Upper lobe of right lung (tissue), 1 donor: Measurements from ENCODE around the gene UBE2J1. TPM values are rescaled to one million over a fixed set of nuclear protein-coding genes. Genes with fewer than 3 reads are reported as not detected.
"Not testable (repeated sequence)": the region's sequence is repeated elsewhere in the genome, so short reads cannot be mapped to it uniquely, and the experiment has no call there.

Experiments used
- ATAC-seq: fragments of 200-7000 bp; cut with Tn5 transposase; one replicate; pipeline ENCODE4 v1.9.1; 2020; ENCODE audit warnings: mild to moderate bottlenecking, moderate library complexity
- DNase-seq: peaks from one replicate; pipeline ENCODE4 v3.0.0-alpha.2; 2020
- H3K27ac ChIP-seq: fragments of 200-600 bp; one replicate; pipeline ENCODE4 v1.8.0; 2022
- H3K27me3 ChIP-seq: fragments of 200-600 bp; one replicate; pipeline ENCODE4 v1.8.0; 2022; ENCODE audit warnings: mild to moderate bottlenecking
- H3K36me3 ChIP-seq: fragments of 200-600 bp; one replicate; pipeline ENCODE4 v1.8.0; 2022
- H3K4me1 ChIP-seq: fragments of 200-600 bp; one replicate; pipeline ENCODE4 v1.8.0; 2022
- H3K4me3 ChIP-seq: fragments of 200-600 bp; one replicate; pipeline ENCODE4 v1.8.0; 2022; ENCODE audit warnings: mild to moderate bottlenecking
- H3K9me3 ChIP-seq: fragments of 200-600 bp; one replicate; pipeline ENCODE4 v1.8.0; 2022
- intact Hi-C: fragments of 100-400 bp; cut with DNase I; formaldehyde crosslinking; loops from one replicate; pipeline ENCODE4 v1.11.0; 2022
- total RNA-seq: library from RNA; stranded (reverse); fragmentation: NEBNext Ultra II Directional; extraction: Animal tissue kit (Norgen Biotek cat#: 25700); gene quantifications from one replicate; pipeline ENCODE4 v1.2.1, GENCODE V29; 2021
- TF ChIP-seq, protein P1 (sequence below): fragments of 200-600 bp; IDR thresholded peaks from one replicate; pipeline ENCODE4 v1.8.0; 2022; ENCODE audit warnings: antibody characterized with exemption
- donor health status: DM: no; HTN: yes; CAD: no; lungs with severe emphysema.

Gene UBE2J1
- total RNA-seq, 1 donor from 2014 or later, result 42.7 TPM

DNA sequence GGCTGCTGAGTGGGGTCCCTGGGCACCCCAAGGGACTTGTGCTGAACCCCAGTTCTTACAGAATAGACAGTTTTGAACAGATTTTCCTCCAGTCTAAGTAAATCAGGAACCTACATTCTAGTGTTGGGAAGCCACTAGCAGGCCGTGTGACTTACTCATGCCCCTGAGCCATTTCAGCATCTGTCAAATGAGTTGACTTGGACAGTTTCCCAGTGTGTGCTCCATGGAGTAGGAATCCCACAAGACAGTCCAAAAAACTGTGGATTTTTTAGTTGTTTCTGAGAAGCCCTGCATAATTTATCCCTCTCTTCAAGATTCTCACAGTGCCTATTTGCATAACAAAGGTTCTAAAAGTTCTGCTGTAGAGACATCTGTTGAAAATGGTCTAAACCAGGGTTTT is 39.5 kb downstream of the UBE2J1 start:
- H3K9me3 ChIP-seq, result no peaks in the 10 kb centered on the region
- TF ChIP-seq, protein P1, sequence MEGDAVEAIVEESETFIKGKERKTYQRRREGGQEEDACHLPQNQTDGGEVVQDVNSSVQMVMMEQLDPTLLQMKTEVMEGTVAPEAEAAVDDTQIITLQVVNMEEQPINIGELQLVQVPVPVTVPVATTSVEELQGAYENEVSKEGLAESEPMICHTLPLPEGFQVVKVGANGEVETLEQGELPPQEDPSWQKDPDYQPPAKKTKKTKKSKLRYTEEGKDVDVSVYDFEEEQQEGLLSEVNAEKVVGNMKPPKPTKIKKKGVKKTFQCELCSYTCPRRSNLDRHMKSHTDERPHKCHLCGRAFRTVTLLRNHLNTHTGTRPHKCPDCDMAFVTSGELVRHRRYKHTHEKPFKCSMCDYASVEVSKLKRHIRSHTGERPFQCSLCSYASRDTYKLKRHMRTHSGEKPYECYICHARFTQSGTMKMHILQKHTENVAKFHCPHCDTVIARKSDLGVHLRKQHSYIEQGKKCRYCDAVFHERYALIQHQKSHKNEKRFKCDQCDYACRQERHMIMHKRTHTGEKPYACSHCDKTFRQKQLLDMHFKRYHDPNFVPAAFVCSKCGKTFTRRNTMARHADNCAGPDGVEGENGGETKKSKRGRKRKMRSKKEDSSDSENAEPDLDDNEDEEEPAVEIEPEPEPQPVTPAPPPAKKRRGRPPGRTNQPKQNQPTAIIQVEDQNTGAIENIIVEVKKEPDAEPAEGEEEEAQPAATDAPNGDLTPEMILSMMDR, result no peak
- ATAC-seq (peak; percentile 36), DNase-seq (no peak)
- H3K36me3 ChIP-seq, result peaks cover 7% of the 10 kb centered on the region
- no peak overlapping the region for H3K4me3 ChIP-seq
- no peak overlapping the region for H3K27ac ChIP-seq
- peaks cover 20% of the 10 kb centered on the region for H3K4me1 ChIP-seq
- intact Hi-C loops, result no loop called here
- no peaks in the 10 kb centered on the region for H3K27me3 ChIP-seq

DNA sequence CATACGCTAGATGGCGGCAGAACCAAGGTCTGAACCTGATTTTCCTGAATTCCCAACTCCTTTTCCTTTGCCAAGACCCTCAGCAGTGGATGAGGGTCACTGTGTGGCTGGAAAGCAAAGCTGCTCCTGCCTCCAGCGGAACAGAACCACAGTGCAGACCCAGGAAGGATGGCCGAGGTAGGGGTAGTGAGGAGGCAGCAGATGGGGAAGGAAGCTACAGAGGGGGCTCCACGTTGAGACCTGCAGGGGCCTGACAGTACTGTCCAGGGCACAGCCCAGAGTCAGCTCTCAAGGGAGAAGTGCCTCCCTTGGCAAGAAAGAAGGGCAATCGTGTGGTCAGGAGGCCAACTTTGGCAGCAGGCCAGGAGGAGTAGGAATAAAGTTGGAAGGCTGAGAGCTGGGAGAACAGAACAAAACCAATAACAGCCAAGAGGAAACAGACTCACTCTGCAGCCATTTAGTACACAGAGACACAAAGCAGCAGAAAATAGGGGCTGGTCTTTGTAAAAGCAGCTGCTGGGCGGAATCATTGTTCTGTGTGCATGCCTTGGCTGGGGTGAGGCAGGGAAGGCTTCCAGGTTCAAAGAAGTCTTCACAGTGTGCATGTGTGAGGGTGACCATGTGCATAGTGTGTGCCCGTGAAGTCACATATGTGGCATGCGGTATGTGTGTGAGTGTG is 40.5 kb downstream of the UBE2J1 start:
- Histone ChIP-seq H3K4me3 (no peak overlapping the region), H3K36me3 (peaks cover 7% of the 10 kb centered on the region), H3K9me3 (no peaks in the 10 kb centered on the region), H3K27me3 (no peaks in the 10 kb centered on the region), H3K4me1 (peaks cover 20% of the 10 kb centered on the region), H3K27ac (peak overlapping the region; percentile 42)
- ATAC-seq (peak; percentile 73), DNase-seq (no peak)
- intact Hi-C loops, result no loop called here
- TF ChIP-seq, protein P1, result no peak

DNA sequence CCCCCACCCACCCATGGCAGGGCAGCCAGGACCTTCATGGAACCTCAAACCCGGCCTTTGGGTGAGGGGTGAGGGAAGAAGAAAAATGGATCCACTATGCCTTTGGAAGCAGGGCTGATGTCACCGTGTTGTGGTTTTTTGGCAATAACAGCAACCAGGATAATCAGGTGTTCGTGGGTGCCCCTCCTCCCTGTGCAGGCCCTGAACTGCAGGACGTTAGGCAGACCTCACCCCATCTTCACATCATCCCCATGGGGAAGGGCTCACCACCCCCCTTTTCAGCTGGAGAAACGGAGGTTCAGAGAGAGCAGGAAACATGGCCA is 41.0 kb downstream of the UBE2J1 start:
- ATAC-seq (no peak), DNase-seq (no peak)
- Histone ChIP-seq H3K27ac (peak overlapping the region; percentile 42), H3K9me3 (no peaks in the 10 kb centered on the region), H3K4me3 (no peak overlapping the region), H3K4me1 (peaks cover 20% of the 10 kb centered on the region), H3K27me3 (no peaks in the 10 kb centered on the region), H3K36me3 (peaks cover 7% of the 10 kb centered on the region)
- TF ChIP-seq, protein P1, result peak; percentile 49
- intact Hi-C loops, result no loop called here

GRCh38 chr6:89310929-89311328 is 41.6 kb downstream of the UBE2J1 start:
- intact Hi-C loops, result no loop called here
- Histone ChIP-seq H3K9me3 (no peaks in the 10 kb centered on the region), H3K4me1 (peaks cover 20% of the 10 kb centered on the region), H3K4me3 (no peak overlapping the region), H3K27ac (no peak overlapping the region), H3K36me3 (peaks cover 7% of the 10 kb centered on the region), H3K27me3 (no peaks in the 10 kb centered on the region)
- ATAC-seq, result peak; percentile 29
- TF ChIP-seq, protein P1, result no peak
- no peak for DNase-seq

GRCh38 chr6:89308525-89309395 is 43.8 kb downstream of the UBE2J1 start:
- TF ChIP-seq, protein P1, result no peak

GRCh38 chr6:89304517-89304916 is 48.0 kb downstream of the UBE2J1 start:
- H3K27ac ChIP-seq, H3K36me3 ChIP-seq, H3K9me3 ChIP-seq, H3K4me3 ChIP-seq, DNase-seq, intact Hi-C loops, H3K27me3 ChIP-seq, H3K4me1 ChIP-seq, ATAC-seq: not testable (repeated sequence)

More at GRCh38 chr6:89308525-89309395, 43.8 kb downstream of the UBE2J1 start:
- DNase-seq, result no peak
- Histone ChIP-seq H3K27me3 (no peaks in the 10 kb centered on the region), H3K27ac (no peak overlapping the region), H3K4me1 (peaks cover 20% of the 10 kb centered on the region), H3K4me3 (no peak overlapping the region), H3K36me3 (no peaks in the 10 kb centered on the region), H3K9me3 (no peaks in the 10 kb centered on the region)
- intact Hi-C loops, result no loop called here
- peak; percentile 65 for ATAC-seq
